GM23338 (cell line): ENCODE results near the gene ZNF585A. TPM values are rescaled to one million over a fixed set of nuclear protein-coding genes. Genes with fewer than 3 reads are reported as not detected.

Experiments used
- polyA plus RNA-seq: library from polyadenylated mRNA; unstranded; fragments of >200 nt; fragmentation: Nextera tagmentation; extraction: Ambion mirVana; gene quantifications from 2 replicates; pipeline ENCODE4 v1.2.1, GENCODE V29; 2016
- total RNA-seq: library from RNA; depleted of rRNA; stranded (reverse); fragments of >200 nt; shearing (Covaris generic); gene quantifications from 2 replicates; pipeline ENCODE4 v1.2.3, GENCODE V29; 2014; rRNA removed

Gene ZNF585A
- total and polyA plus RNA-seq, 2 experiments from 2014 or later: 9.8 to 36.5 TPM

Other genes with a start within 250 kb of the ZNF585A start
- gene ZNF420, start 94.3 kb downstream of the ZNF585A start, total RNA-seq: 7.0 and 10.0 TPM in 2 replicates
- gene ZNF420, start 94.3 kb downstream of the ZNF585A start, polyA plus RNA-seq: 6.7 and 8.4 TPM in 2 replicates
- 10.3 and 11.7 TPM in 2 replicates for gene ZNF585B, start 37.8 kb upstream of the ZNF585A start, total RNA-seq
- 3.6 and 4.0 TPM in 2 replicates for gene ZNF585B, start 37.8 kb upstream of the ZNF585A start, polyA plus RNA-seq
- 4.7 and 6.7 TPM in 2 replicates for gene ZNF383, start 45.5 kb upstream of the ZNF585A start, total RNA-seq
- gene ZNF383, start 45.5 kb upstream of the ZNF585A start, polyA plus RNA-seq: 1.5 and 3.1 TPM in 2 replicates
- gene ZNF527, start 198.4 kb upstream of the ZNF585A start, total RNA-seq: 4.0 and 7.9 TPM in 2 replicates
- gene ZNF527, start 198.4 kb upstream of the ZNF585A start, polyA plus RNA-seq: 0.97 and 1.5 TPM in 2 replicates